Liver (tissue), 9 donors: ENCODE data around the gene CCDC51. TPM values are rescaled to one million over a fixed set of nuclear protein-coding genes. Genes with fewer than 3 reads are reported as not detected.

Experiments
- DNase-seq: peaks from one replicate; pipeline ENCODE4 v3.0.0-alpha.2; 2017; ENCODE audit warnings: low spot score
- H3K27ac ChIP-seq, 2 donors: one replicate each; pipeline ENCODE4 v1.7.0; 2013; ENCODE audit warnings: inconsistent platforms in 2 of 2, low read length in 2 of 2, control low read depth in 1 of 2, low read depth in 1 of 2, mild to moderate bottlenecking in 1 of 2
- H3K27me3 ChIP-seq, 4 donors: one replicate each; pipeline versions ENCODE4 v1.6.1 to v1.7.0; 2013; ENCODE audit warnings: low read length in 3 of 4, inconsistent platforms in 1 of 4, mild to moderate bottlenecking in 1 of 4, moderate library complexity in 1 of 4; ENCODE audit not compliant: control insufficient read depth in 4 of 4, insufficient read depth in 4 of 4
- H3K36me3 ChIP-seq, 4 donors: one replicate each; pipeline versions ENCODE4 v1.6.1 to v1.7.0; 2013; ENCODE audit warnings: low read length in 3 of 4, mild to moderate bottlenecking in 3 of 4, low read depth in 1 of 4, moderate library complexity in 1 of 4; ENCODE audit not compliant: control insufficient read depth in 4 of 4, insufficient read depth in 3 of 4
- H3K4me1 ChIP-seq, 4 donors: one replicate each; pipeline versions ENCODE4 v1.6.1 to v1.7.0; 2013; ENCODE audit warnings: low read length in 3 of 4, mild to moderate bottlenecking in 3 of 4, moderate library complexity in 1 of 4; ENCODE audit not compliant: control insufficient read depth in 4 of 4, insufficient read depth in 4 of 4
- H3K4me3 ChIP-seq, 3 donors: one replicate each; pipeline versions ENCODE4 v1.6.1 to v1.7.0; 2013; ENCODE audit warnings: low read length in 3 of 3, control low read depth in 1 of 3, low read depth in 1 of 3, mild to moderate bottlenecking in 1 of 3
- H3K9ac ChIP-seq, 2 donors: one replicate each; pipeline ENCODE4 v1.7.0; 2013; ENCODE audit warnings: low read length in 2 of 2, mild to moderate bottlenecking in 2 of 2, moderate library complexity in 2 of 2, control low read depth in 1 of 2, low read depth in 1 of 2
- H3K9me3 ChIP-seq, 4 donors: one replicate each; pipeline versions ENCODE4 v1.6.1 to v1.7.0; 2013; ENCODE audit warnings: low read length in 3 of 4; ENCODE audit not compliant: control insufficient read depth in 4 of 4
- ATF3 ChIP-seq: IDR thresholded peaks from 2 replicates; pipeline ENCODE4 v1.6.1; 2016; ENCODE audit warnings: antibody characterized with exemption
- EGR1 ChIP-seq, 2 donors: IDR thresholded peaks; 2 replicates each; pipeline ENCODE4 v1.6.1; 2016 to 2018; ENCODE audit warnings: antibody characterized with exemption in 2 of 2, low read depth in 2 of 2
- FOXA1 ChIP-seq: IDR thresholded peaks from 2 replicates; pipeline ENCODE4 v1.6.1; 2016; ENCODE audit warnings: antibody characterized with exemption
- FOXA2 ChIP-seq: IDR thresholded peaks from 2 replicates; pipeline ENCODE4 v1.6.1; 2016; ENCODE audit warnings: antibody characterized with exemption
- GABPA ChIP-seq, 2 donors: IDR thresholded peaks in 1 of 2; conservative IDR thresholded peaks in 1 of 2; 2 replicates each; pipeline ENCODE4 v1.6.1; 2016; ENCODE audit warnings: antibody characterized with exemption in 2 of 2, mild to moderate bottlenecking in 1 of 2, moderate library complexity in 1 of 2
- HNF4A ChIP-seq, 2 donors: conservative IDR thresholded peaks; 2 replicates each; pipeline ENCODE4 v1.6.1; 2016; ENCODE audit warnings: antibody characterized with exemption in 2 of 2, mild to moderate bottlenecking in 2 of 2
- HNF4G ChIP-seq: IDR thresholded peaks from 2 replicates; pipeline ENCODE4 v1.6.1; 2016; ENCODE audit warnings: antibody characterized with exemption
- JUND ChIP-seq, 2 donors: IDR thresholded peaks; 2 replicates each; pipeline ENCODE4 v1.6.1; 2016; ENCODE audit warnings: antibody characterized with exemption in 2 of 2
- NR2F2 ChIP-seq: IDR thresholded peaks from 2 replicates; pipeline ENCODE4 v1.6.1; 2016; ENCODE audit warnings: antibody characterized with exemption
- RAD21 ChIP-seq, 2 donors: IDR thresholded peaks; 2 replicates each; pipeline ENCODE4 v1.6.1; 2016; ENCODE audit warnings: antibody characterized with exemption in 2 of 2, mild to moderate bottlenecking in 2 of 2
- RXRA ChIP-seq, 2 donors: IDR thresholded peaks; 2 replicates each; pipeline ENCODE4 v1.6.1; 2017 to 2018; ENCODE audit warnings: antibody characterized with exemption in 2 of 2, mild to moderate bottlenecking in 1 of 2
- SP1 ChIP-seq: IDR thresholded peaks from 2 replicates; pipeline ENCODE4 v1.6.1; 2018; ENCODE audit warnings: antibody characterized with exemption, mild to moderate bottlenecking
- TAF1 ChIP-seq: conservative IDR thresholded peaks from 2 replicates; pipeline ENCODE4 v1.6.1; 2016; ENCODE audit warnings: antibody characterized with exemption, mild to moderate bottlenecking
- YY1 ChIP-seq: IDR thresholded peaks from 2 replicates; pipeline ENCODE4 v1.6.1; 2016; ENCODE audit warnings: antibody characterized with exemption, mild to moderate bottlenecking
- WGBS: extraction: QIAGEN DNeasy Blood & Tissue Kit; methylation state at CpG from one replicate; pipeline ENCODE4 v1.1.7; 2013; 5-methylcytosine and 5-hydroxymethylcytosine counted together
- polyA plus RNA-seq, 2 donors: library from polyadenylated mRNA; stranded (reverse) in 1 of 2; unstranded in 1 of 2; fragments of 200-250 nt in 1 of 2; fragments of >200 nt in 1 of 2; fragmentation: Nextera tagmentation in 1 of 2; extraction: Ambion mirVana in 1 of 2; gene quantifications; one replicate each; pipeline versions ENCODE4 v1.2.1 to v1.2.3, GENCODE V29; 2013 to 2015
- total RNA-seq, 2 donors: library from RNA; depleted of rRNA; stranded (reverse); fragments of >200 nt; gene quantifications; one replicate each; pipeline ENCODE4 v1.2.3, GENCODE V29; 2014
- TF ChIP-seq, protein P1 (sequence below): IDR thresholded peaks from 2 replicates; pipeline ENCODE4 v1.6.1; 2016; ENCODE audit warnings: antibody characterized with exemption, mild to moderate bottlenecking
- TF ChIP-seq, protein P2 (sequence below): fragments of 150-350 bp; IDR thresholded peaks from 2 replicates; pipeline ENCODE4 v1.5.1; 2017; ENCODE audit warnings: improper control_type of control experiment, low read depth, low read length; ENCODE audit not compliant: missing input control
- TF ChIP-seq, protein P3 (sequence below): IDR thresholded peaks from 2 replicates; pipeline ENCODE4 v1.6.1; 2016; ENCODE audit warnings: antibody characterized with exemption
- TF ChIP-seq, protein P4 (sequence below): IDR thresholded peaks from 2 replicates; pipeline ENCODE4 v1.6.1; 2016; ENCODE audit warnings: antibody characterized with exemption
- donor health status: healthy.
- donor health status: healthy.
- donor health status: healthy.
- donor health status: healthy.
- donor health status: healthy.

The CCDC51 gene
- total and polyA plus RNA-seq, 4 donors: 7.9 to 13.7 (median 11.0) TPM

GRCh38 chr3:48426944-48427629 is 12.8 kb downstream of the CCDC51 start:
- H3K9me3 ChIP-seq: no peaks in the 10 kb centered on the region
- H3K4me3 ChIP-seq: peak overlapping the region; percentile 0 to 80 (median 58)
- H3K27me3 ChIP-seq: no peaks in the 10 kb centered on the region
- H3K4me1 ChIP-seq: peaks cover 36 to 83% (median 68%) of the 10 kb centered on the region in 4 donors
- H3K36me3 ChIP-seq: peaks cover 0 to 1% (median 0%) of the 10 kb centered on the region in 4 donors
- peak overlapping the region in 1 of 2 donors; percentile 72 for H3K9ac ChIP-seq
- WGBS: 26% methylated on average over 8 of the region's 8 CpGs
- DNase-seq: no peak
- peak overlapping the region; percentile 54 to 89 for H3K27ac ChIP-seq
- TF ChIP-seq, protein P1, sequence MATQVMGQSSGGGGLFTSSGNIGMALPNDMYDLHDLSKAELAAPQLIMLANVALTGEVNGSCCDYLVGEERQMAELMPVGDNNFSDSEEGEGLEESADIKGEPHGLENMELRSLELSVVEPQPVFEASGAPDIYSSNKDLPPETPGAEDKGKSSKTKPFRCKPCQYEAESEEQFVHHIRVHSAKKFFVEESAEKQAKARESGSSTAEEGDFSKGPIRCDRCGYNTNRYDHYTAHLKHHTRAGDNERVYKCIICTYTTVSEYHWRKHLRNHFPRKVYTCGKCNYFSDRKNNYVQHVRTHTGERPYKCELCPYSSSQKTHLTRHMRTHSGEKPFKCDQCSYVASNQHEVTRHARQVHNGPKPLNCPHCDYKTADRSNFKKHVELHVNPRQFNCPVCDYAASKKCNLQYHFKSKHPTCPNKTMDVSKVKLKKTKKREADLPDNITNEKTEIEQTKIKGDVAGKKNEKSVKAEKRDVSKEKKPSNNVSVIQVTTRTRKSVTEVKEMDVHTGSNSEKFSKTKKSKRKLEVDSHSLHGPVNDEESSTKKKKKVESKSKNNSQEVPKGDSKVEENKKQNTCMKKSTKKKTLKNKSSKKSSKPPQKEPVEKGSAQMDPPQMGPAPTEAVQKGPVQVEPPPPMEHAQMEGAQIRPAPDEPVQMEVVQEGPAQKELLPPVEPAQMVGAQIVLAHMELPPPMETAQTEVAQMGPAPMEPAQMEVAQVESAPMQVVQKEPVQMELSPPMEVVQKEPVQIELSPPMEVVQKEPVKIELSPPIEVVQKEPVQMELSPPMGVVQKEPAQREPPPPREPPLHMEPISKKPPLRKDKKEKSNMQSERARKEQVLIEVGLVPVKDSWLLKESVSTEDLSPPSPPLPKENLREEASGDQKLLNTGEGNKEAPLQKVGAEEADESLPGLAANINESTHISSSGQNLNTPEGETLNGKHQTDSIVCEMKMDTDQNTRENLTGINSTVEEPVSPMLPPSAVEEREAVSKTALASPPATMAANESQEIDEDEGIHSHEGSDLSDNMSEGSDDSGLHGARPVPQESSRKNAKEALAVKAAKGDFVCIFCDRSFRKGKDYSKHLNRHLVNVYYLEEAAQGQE: no peak
- peak in 1 of 2 donors; percentile 21 for TF ChIP-seq HNF4A (conservative IDR thresholded peaks at IDR 0.05)

DNA sequence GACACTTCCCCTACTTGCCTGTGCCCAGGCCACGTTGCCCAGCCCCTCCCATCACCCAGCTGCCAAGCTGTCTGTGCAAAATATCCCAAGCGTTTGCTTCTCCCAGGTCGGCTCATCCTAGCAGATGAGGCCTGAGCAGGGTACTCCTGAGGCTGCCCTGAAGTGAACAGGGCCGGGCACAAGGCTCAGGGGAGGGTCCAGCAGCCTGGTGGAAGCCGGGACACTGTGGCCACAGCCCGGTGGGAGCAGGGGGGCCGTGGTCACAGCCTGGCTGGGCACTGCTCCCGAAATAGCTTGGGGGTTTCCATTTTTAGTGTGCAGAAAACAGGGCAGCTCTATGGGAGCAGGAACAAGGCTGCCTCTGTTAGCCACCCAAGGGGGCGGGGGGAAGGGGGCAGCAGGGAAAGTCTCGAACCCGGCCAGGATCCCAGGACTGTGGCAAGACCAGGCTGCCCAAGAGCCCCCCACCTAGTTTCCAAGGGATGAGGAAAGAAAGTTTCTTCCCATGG is 13.5 kb downstream of the CCDC51 start:
- DNase-seq: no peak
- H3K9ac ChIP-seq: peak overlapping the region in 1 of 2 donors; percentile 23
- peaks cover 36 to 83% (median 65%) of the 10 kb centered on the region in 4 donors for H3K4me1 ChIP-seq
- H3K36me3 ChIP-seq: peaks cover 0 to 2% (median 0%) of the 10 kb centered on the region in 4 donors
- no peaks in the 10 kb centered on the region for H3K27me3 ChIP-seq
- no peak for TF ChIP-seq JUND (IDR thresholded peaks at IDR 0.05)
- TF ChIP-seq, protein P2, sequence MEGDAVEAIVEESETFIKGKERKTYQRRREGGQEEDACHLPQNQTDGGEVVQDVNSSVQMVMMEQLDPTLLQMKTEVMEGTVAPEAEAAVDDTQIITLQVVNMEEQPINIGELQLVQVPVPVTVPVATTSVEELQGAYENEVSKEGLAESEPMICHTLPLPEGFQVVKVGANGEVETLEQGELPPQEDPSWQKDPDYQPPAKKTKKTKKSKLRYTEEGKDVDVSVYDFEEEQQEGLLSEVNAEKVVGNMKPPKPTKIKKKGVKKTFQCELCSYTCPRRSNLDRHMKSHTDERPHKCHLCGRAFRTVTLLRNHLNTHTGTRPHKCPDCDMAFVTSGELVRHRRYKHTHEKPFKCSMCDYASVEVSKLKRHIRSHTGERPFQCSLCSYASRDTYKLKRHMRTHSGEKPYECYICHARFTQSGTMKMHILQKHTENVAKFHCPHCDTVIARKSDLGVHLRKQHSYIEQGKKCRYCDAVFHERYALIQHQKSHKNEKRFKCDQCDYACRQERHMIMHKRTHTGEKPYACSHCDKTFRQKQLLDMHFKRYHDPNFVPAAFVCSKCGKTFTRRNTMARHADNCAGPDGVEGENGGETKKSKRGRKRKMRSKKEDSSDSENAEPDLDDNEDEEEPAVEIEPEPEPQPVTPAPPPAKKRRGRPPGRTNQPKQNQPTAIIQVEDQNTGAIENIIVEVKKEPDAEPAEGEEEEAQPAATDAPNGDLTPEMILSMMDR: no peak
- no peak for TF ChIP-seq TAF1
- TF ChIP-seq FOXA2: no peak
- TF ChIP-seq, protein P1: no peak
- TF ChIP-seq EGR1 (IDR thresholded peaks at IDR 0.05; ENCODE audit: low read depth in 2 of 2): no peak
- TF ChIP-seq, protein P3, sequence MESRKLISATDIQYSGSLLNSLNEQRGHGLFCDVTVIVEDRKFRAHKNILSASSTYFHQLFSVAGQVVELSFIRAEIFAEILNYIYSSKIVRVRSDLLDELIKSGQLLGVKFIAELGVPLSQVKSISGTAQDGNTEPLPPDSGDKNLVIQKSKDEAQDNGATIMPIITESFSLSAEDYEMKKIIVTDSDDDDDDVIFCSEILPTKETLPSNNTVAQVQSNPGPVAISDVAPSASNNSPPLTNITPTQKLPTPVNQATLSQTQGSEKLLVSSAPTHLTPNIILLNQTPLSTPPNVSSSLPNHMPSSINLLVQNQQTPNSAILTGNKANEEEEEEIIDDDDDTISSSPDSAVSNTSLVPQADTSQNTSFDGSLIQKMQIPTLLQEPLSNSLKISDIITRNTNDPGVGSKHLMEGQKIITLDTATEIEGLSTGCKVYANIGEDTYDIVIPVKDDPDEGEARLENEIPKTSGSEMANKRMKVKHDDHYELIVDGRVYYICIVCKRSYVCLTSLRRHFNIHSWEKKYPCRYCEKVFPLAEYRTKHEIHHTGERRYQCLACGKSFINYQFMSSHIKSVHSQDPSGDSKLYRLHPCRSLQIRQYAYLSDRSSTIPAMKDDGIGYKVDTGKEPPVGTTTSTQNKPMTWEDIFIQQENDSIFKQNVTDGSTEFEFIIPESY: no peak
- no peak for TF ChIP-seq HNF4A (conservative IDR thresholded peaks at IDR 0.05)
- TF ChIP-seq GABPA (IDR thresholded peaks at IDR 0.05 in 1 of 2, conservative IDR thresholded peaks at IDR 0.05 in 1 of 2): no peak
- TF ChIP-seq HNF4G: no peak
- TF ChIP-seq YY1: no peak
- TF ChIP-seq ATF3: no peak
- TF ChIP-seq RAD21 (IDR thresholded peaks at IDR 0.05): no peak
- TF ChIP-seq FOXA1: no peak
- no peak for TF ChIP-seq NR2F2
- TF ChIP-seq SP1: no peak
- TF ChIP-seq, protein P4, sequence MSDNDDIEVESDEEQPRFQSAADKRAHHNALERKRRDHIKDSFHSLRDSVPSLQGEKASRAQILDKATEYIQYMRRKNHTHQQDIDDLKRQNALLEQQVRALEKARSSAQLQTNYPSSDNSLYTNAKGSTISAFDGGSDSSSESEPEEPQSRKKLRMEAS: no peak
- TF ChIP-seq RXRA (IDR thresholded peaks at IDR 0.05): no peak
- H3K9me3 ChIP-seq: no peaks in the 10 kb centered on the region
- H3K4me3 ChIP-seq: peak overlapping the region in 1 of 3 donors; percentile 80
- H3K27ac ChIP-seq: peak overlapping the region; percentile 36 to 43
- 26% methylated on average over 11 of the region's 11 CpGs for WGBS
